ENCODE data around the gene NFATC2. TPM values are rescaled to one million over a fixed set of nuclear protein-coding genes. Genes with fewer than 3 reads are reported as not detected.

The NFATC2 gene
- total RNA-seq, 4 donors from 2014 or later = 4.1 to 51.5 (median 8.7) TPM

- DNase-seq (ENCODE audit: low spot score) = no peak
Measured at GRCh38 chr20:51375561-51375960, 167.0 kb downstream of the NFATC2 start.

GRCh38 chr20:51374961-51375360 lies 167.6 kb downstream of the NFATC2 start:
- DNase-seq (ENCODE audit: low spot score) (no peak), ATAC-seq (ENCODE audit: low FRiP score) (no peak)
- TF ChIP-seq CTCF (IDR thresholded peaks at IDR 0.05) = no peak

More at GRCh38 chr20:51375561-51375960, 167.0 kb downstream of the NFATC2 start:
- ATAC-seq (ENCODE audit: low FRiP score) = no peak
- TF ChIP-seq CTCF (IDR thresholded peaks at IDR 0.05) = no peak

GRCh38 chr20:51374456-51374830 lies 168.1 kb downstream of the NFATC2 start:
- DNase-seq (ENCODE audit: low spot score) (no peak), ATAC-seq (ENCODE audit: low FRiP score) (no peak)
- TF ChIP-seq CTCF (IDR thresholded peaks at IDR 0.05) = no peak

GRCh38 chr20:51373713-51374455 lies 168.6 kb downstream of the NFATC2 start:
- ATAC-seq (ENCODE audit: low FRiP score) = peak; percentile 43
- DNase-seq (ENCODE audit: low spot score) = no peak
- TF ChIP-seq CTCF (IDR thresholded peaks at IDR 0.05) = no peak

- TF ChIP-seq CTCF (IDR thresholded peaks at IDR 0.05) = no peak
- DNase-seq (ENCODE audit: low spot score) (no peak), ATAC-seq (ENCODE audit: low FRiP score) (no peak)
Measured at GRCh38 chr20:51372966-51373365, 169.6 kb downstream of the NFATC2 start.

- DNase-seq (ENCODE audit: low spot score) = peak; percentile 40
Measured at GRCh38 chr20:51372176-51372803, 170.2 kb downstream of the NFATC2 start.

More at GRCh38 chr20:51372176-51372803, 170.2 kb downstream of the NFATC2 start:
- ATAC-seq (ENCODE audit: low FRiP score) = peak; percentile 88
- TF ChIP-seq CTCF (IDR thresholded peaks at IDR 0.05) = peak in 1 of 3 donors; percentile 45

Data from omental fat pad (tissue), 4 donors.